Transverse colon (tissue), 4 donors: ENCODE measurements around the gene DHDDS. TPM values are rescaled to one million over a fixed set of nuclear protein-coding genes. Genes with fewer than 3 reads are reported as not detected.

Experiments used
- DNase-seq: peaks from one replicate; pipeline ENCODE4 v3.0.0-alpha.2; 2019
- H3K27ac ChIP-seq, 4 donors: fragments of 200-600 bp; sonication (generic); 2 replicates each; pipeline ENCODE4 v1.5.1; 2016 to 2018; ENCODE audit warnings: inconsistent platforms in 4 of 4
- H3K27me3 ChIP-seq: fragments of 200-600 bp; sonication (generic); 2 replicates; pipeline ENCODE4 v1.5.1; 2017; ENCODE audit warnings: inconsistent platforms
- H3K36me3 ChIP-seq, 4 donors: fragments of 200-600 bp; sonication (generic); 2 replicates each; pipeline ENCODE4 v1.5.1; 2017 to 2019; ENCODE audit warnings: inconsistent platforms in 4 of 4
- H3K4me1 ChIP-seq, 4 donors: fragments of 200-600 bp; sonication (generic); 2 replicates each; pipeline ENCODE4 v1.5.1; 2017 to 2020; ENCODE audit warnings: inconsistent platforms in 4 of 4
- H3K4me3 ChIP-seq, 4 donors: fragments of 200-600 bp; sonication (generic); 1 replicate in 1 of 4; 2 replicates in 3 of 4; pipeline versions ENCODE4 v1.5.1 to v1.6.1; 2017 to 2019; ENCODE audit warnings: inconsistent platforms in 4 of 4
- H3K9me3 ChIP-seq, 2 donors: fragments of 200-600 bp; sonication (generic); 2 replicates each; pipeline ENCODE4 v1.5.1; 2017 to 2019; ENCODE audit warnings: inconsistent platforms in 2 of 2
- EP300 ChIP-seq: sonication (generic); formaldehyde crosslinking; IDR thresholded peaks from one replicate; pipeline ENCODE4 v1.6.1; 2017; ENCODE audit warnings: antibody characterized with exemption, low read depth
- POLR2A ChIP-seq: fragments of 450-650 bp; IDR thresholded peaks from one replicate; pipeline ENCODE4 v1.6.1; 2016; ENCODE audit warnings: antibody characterized with exemption, mild to moderate bottlenecking, moderate library complexity
- POLR2AphosphoS5 ChIP-seq, 3 donors: sonication (generic); formaldehyde crosslinking; IDR thresholded peaks; one replicate each; pipeline ENCODE4 v1.6.1; 2016; ENCODE audit warnings: antibody characterized with exemption in 3 of 3
- WGBS, 2 donors: methylation state at CpG; one replicate each; pipeline ENCODE4 v1.1.5; 2018; ENCODE audit warnings: low coverage in 1 of 2; 5-methylcytosine and 5-hydroxymethylcytosine counted together
- in situ Hi-C, 4 donors: fragments of 200-750 bp; cut with MboI; loops; one replicate each; pipeline versions ENCODE4 v1.15.0 to v1.15.1; 2017; ENCODE audit warnings: low sequenced_read_pairs in 3 of 4, low pct_ligation_motif_present in 1 of 4, low pct_unique_long_range_greater_than_20kb in 1 of 4
- intact Hi-C: fragments of 100-400 bp; cut with DNase I; formaldehyde crosslinking; loops from one replicate; pipeline ENCODE4 v1.15.1; 2023; ENCODE audit warnings: low total_unique reads
- total RNA-seq, 4 donors: library from RNA; depleted of rRNA; stranded (reverse); fragments of >200 nt; gene quantifications; one replicate each; pipeline ENCODE4 v1.1.0, GENCODE V29; 2016
- TF ChIP-seq, protein P1 (sequence below), 5 experiments: fragments of 200-600 bp in 3 of 5; fragments of 450-650 bp in 2 of 5; sonication (generic) in 3 of 5; IDR thresholded peaks; 1 replicate in 2 of 5; 2 replicates in 3 of 5; pipeline ENCODE4 v1.5.1; 2016 to 2017; ENCODE audit warnings: antibody characterized with exemption in 5 of 5, inconsistent platforms in 3 of 5, mild to moderate bottlenecking in 2 of 5, moderate library complexity in 1 of 5

Gene DHDDS
- total RNA-seq, 4 donors from 2014 or later: 83.4 to 204 (median 131) TPM

DNA sequence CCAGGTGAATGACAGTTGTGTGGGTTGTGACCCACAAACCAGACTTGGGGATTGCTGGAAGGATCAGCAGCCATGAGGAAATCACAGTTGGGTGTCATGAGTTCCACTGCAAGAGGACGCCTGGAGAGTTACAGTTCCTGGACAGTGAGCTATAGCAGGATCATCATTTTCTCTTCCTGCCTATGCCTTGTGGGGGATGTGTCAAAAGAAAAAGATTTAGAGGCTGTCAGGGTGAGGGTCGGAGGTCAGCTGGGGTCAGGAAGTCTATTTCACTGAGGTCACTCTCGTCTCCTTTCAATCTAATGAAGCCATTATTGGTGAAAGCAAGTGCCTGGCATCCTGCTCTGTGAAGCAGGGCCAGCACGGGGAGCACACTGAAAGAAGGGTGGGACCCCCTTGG, 28.5 kb upstream of the DHDDS start:
- H3K4me3 ChIP-seq: no peak overlapping the region
- 20 to 26% methylated on average over 1 to 4 of the region's 4 CpGs for WGBS, 2 donors
- intact Hi-C loops: no loop called here

DNA sequence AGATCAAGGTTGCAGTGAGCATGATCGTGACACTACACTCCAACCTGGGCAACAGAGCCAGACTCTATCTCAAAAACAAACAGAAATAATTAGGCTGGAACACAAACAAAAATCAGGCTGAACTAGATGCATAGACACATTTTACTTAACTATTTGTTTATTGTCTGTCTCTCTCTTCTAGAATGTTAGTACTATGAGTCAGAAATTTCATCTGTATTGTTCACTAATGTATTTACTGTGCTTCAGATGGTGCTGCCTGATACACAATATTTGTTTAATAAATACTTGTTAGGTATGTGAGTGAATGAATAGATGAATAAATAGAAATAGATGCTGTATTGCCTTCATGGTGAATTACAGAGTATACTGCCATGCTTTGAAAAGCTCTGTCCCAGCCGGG, 27.5 kb upstream of the DHDDS start:
- H3K27ac ChIP-seq: no peak overlapping the region
- 80 to 93% methylated on average over 1 to 2 of the region's 2 CpGs for whole genome bisulfite sequencing, 2 donors
- DNase-seq: no peak
- intact Hi-C loops: no loop called here
- H3K36me3 ChIP-seq: no peaks in the 10 kb centered on the region
- TF ChIP-seq POLR2A (no peak), EP300 (no peak), POLR2AphosphoS5 (IDR thresholded peaks at IDR 0.05) (no peak)
- TF ChIP-seq, protein P1, sequence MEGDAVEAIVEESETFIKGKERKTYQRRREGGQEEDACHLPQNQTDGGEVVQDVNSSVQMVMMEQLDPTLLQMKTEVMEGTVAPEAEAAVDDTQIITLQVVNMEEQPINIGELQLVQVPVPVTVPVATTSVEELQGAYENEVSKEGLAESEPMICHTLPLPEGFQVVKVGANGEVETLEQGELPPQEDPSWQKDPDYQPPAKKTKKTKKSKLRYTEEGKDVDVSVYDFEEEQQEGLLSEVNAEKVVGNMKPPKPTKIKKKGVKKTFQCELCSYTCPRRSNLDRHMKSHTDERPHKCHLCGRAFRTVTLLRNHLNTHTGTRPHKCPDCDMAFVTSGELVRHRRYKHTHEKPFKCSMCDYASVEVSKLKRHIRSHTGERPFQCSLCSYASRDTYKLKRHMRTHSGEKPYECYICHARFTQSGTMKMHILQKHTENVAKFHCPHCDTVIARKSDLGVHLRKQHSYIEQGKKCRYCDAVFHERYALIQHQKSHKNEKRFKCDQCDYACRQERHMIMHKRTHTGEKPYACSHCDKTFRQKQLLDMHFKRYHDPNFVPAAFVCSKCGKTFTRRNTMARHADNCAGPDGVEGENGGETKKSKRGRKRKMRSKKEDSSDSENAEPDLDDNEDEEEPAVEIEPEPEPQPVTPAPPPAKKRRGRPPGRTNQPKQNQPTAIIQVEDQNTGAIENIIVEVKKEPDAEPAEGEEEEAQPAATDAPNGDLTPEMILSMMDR (IDR thresholded peaks at IDR 0.05): no peak
- in situ Hi-C loops: no loop called here
- no peak overlapping the region for H3K4me3 ChIP-seq
- no peaks in the 10 kb centered on the region for H3K9me3 ChIP-seq
- H3K4me1 ChIP-seq: no peaks in the 10 kb centered on the region
- H3K27me3 ChIP-seq: peaks cover 28% of the 10 kb centered on the region

More for the DNA sequence above, 28.5 kb upstream of the DHDDS start:
- in situ Hi-C loops: no loop called here
- Histone ChIP-seq H3K27me3 (peaks cover 18% of the 10 kb centered on the region), H3K36me3 (no peaks in the 10 kb centered on the region), H3K9me3 (no peaks in the 10 kb centered on the region), H3K4me1 (no peaks in the 10 kb centered on the region), H3K27ac (no peak overlapping the region)
- TF ChIP-seq POLR2AphosphoS5 (IDR thresholded peaks at IDR 0.05) (no peak), POLR2A (no peak)
- TF ChIP-seq, protein P1 (IDR thresholded peaks at IDR 0.05): no peak
- no peak for DNase-seq

DNA sequence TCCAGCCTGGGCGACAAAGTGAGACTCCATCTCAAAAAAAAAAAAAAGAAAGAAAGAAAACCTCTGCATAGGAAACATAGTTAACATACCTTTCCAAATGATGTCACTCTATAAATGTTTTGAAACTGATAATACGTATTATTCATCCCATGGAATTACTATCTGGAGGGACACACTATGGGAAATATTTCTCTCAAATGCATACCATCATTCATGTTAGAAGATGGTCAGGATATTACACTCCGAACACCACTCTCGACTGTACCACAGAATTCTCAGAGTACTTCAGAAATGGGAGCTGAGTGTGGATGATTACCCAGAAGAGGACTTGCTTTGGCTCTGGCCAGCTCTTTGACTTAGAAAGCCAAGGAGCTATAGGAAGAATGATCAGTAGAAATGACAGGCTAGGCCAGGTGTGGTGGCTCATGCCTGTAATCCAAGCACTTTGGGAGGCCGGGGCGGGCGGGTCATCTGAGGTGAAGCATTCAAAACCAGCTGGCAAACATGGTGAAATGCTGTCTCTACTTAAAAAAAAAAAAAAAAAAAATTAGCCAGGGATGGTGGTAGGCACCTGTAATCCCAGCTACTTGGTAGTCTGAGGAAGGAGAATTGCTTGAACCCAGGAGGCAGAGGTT, 26.7 kb upstream of the DHDDS start:
- in situ Hi-C loops (no loop called here), intact Hi-C loops (no loop called here)
- H3K27ac ChIP-seq: no peak overlapping the region
- H3K27me3 ChIP-seq: peaks cover 35% of the 10 kb centered on the region
- H3K9me3 ChIP-seq: no peaks in the 10 kb centered on the region
- no peaks in the 10 kb centered on the region for H3K36me3 ChIP-seq
- H3K4me1 ChIP-seq: no peaks in the 10 kb centered on the region
- H3K4me3 ChIP-seq: no peak overlapping the region
- TF ChIP-seq, protein P1 (IDR thresholded peaks at IDR 0.05): no peak
- TF ChIP-seq EP300 (no peak), POLR2A (no peak), POLR2AphosphoS5 (IDR thresholded peaks at IDR 0.05) (no peak)
- DNase-seq: no peak
- WGBS, 2 donors: 88 to 89% methylated on average over 6 to 7 of the region's 7 CpGs

DNA sequence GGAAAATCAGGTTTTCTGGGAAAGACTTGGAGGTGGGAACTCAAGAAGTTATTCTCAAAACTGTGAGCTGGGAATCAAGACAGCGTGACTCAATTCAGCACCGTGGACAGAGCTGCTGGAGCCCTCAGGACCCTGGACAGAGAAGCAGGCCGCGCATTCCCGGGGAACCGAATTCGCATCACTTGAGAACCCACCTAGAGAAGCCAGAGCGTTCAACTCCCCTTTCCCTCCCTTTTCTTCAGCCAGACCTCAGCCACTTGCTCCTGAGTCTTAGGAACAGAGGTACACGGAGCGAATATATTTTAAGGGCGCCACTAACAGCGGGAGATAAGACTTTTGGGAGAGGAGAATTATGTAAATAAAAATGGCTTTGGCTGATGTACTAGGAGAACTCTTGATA, 23.5 kb upstream of the DHDDS start:
- no peak overlapping the region for H3K27ac ChIP-seq
- WGBS, 2 donors: 6% methylated on average over 12 of the region's 12 CpGs; no CpG with 5 or more reads in 1 of the 2 donors
- peak; percentile 69 for DNase-seq
- TF ChIP-seq, protein P1 (IDR thresholded peaks at IDR 0.05): no peak
- TF ChIP-seq EP300 (no peak), POLR2AphosphoS5 (IDR thresholded peaks at IDR 0.05) (no peak), POLR2A (no peak)
- H3K36me3 ChIP-seq: no peaks in the 10 kb centered on the region
- no peak overlapping the region for H3K4me3 ChIP-seq
- in situ Hi-C loops: no loop called here
- intact Hi-C loops: no loop called here
- H3K27me3 ChIP-seq: peaks cover 59% of the 10 kb centered on the region
- no peaks in the 10 kb centered on the region for H3K9me3 ChIP-seq
- H3K4me1 ChIP-seq: no peaks in the 10 kb centered on the region
